ENCODE data around the gene PDE6A.

GRCh38 chr5:149951138-149951749, 6.7 kb upstream of the PDE6A start:
- TF ChIP-seq CTCF (IDR thresholded peaks at IDR 0.05; ENCODE audit: control extremely low read depth in 1 of 3, insufficient read depth in 1 of 3, low read depth in 1 of 3, low read length in 3 of 3) (peak; percentile 27 to 56 (median 29); a peak in 3 of 4 replicates), EZH2 (IDR thresholded peaks at IDR 0.05; ENCODE audit: low read depth, low read length, severe bottlenecking) (no peak), RAD21 (IDR thresholded peaks at IDR 0.05 in 1 of 2, conservative IDR thresholded peaks at IDR 0.05 in 1 of 2; ENCODE audit: low read depth in 2 of 2, low read length in 2 of 2) (peak; percentile 10 to 29; a peak in 2 of 4 replicates)
